ENCODE results near the gene COX11.

GRCh38 chr17:54968988-54969332 is 506 bp upstream of the COX11 start:
- TF ChIP-seq SP1 (IDR thresholded peaks at IDR 0.05) = no peak
- TF ChIP-seq FOXK2 (IDR thresholded peaks at IDR 0.05) = no peak
- no peak for TF ChIP-seq SUZ12 (IDR thresholded peaks at IDR 0.05)
- no peak for TF ChIP-seq ZNF384 (IDR thresholded peaks at IDR 0.05)
- TF ChIP-seq L3MBTL2 (conservative IDR thresholded peaks at IDR 0.05) = peak; percentile 1; the same call in 1 of the 2 replicates
- no peak for TF ChIP-seq NFRKB (IDR thresholded peaks at IDR 0.05)
- no peak for TF ChIP-seq PKNOX1 (IDR thresholded peaks at IDR 0.05)
- no peak for TF ChIP-seq FOXM1 (IDR thresholded peaks at IDR 0.05; ENCODE audit: borderline replicate concordance)
- TF ChIP-seq ARNT (IDR thresholded peaks at IDR 0.05) = no peak
- no peak for TF ChIP-seq HDGF (IDR thresholded peaks at IDR 0.05; ENCODE audit: borderline replicate concordance)
- TF ChIP-seq TARDBP (IDR thresholded peaks at IDR 0.05) = no peak

Data from HEK293T (cell line).